GM12878 (cell line): ENCODE measurements around the gene SLC12A5.

Experiments used
- CEBPB ChIP-seq, 2 experiments: fragments of 150-350 bp in 1 of 2; IDR thresholded peaks; 2 replicates each; pipeline ENCODE4 v1.6.1; 2012 to 2014; ENCODE audit warnings: low read depth in 2 of 2, low read length in 2 of 2, borderline replicate concordance in 1 of 2, inconsistent platforms in 1 of 2
- CREB1 ChIP-seq: IDR thresholded peaks from 2 replicates; pipeline ENCODE4 v1.6.1; 2012; ENCODE audit warnings: low read depth, mild to moderate bottlenecking, inconsistent platforms
- CTCF ChIP-seq, 3 experiments: IDR thresholded peaks in 2 of 3; conservative IDR thresholded peaks in 1 of 3; 2 replicates each; pipeline ENCODE4 v1.5.1; 2011; ENCODE audit warnings: low read depth in 3 of 3, low read length in 3 of 3, mild to moderate bottlenecking in 3 of 3, control low read depth in 2 of 3, moderate library complexity in 2 of 3, inconsistent platforms in 1 of 3, mixed read lengths in 1 of 3; ENCODE audit not compliant: control insufficient read depth in 2 of 3, insufficient read depth in 1 of 3; ENCODE audit errors: extremely low read depth in 1 of 3
- DPF2 ChIP-seq: fragments of 450-650 bp; IDR thresholded peaks from 2 replicates; pipeline ENCODE4 v1.6.1; 2017; ENCODE audit warnings: mild to moderate bottlenecking
- EZH2 ChIP-seq: IDR thresholded peaks from 2 replicates; pipeline ENCODE4 v1.6.1; 2012; ENCODE audit warnings: low read depth, mild to moderate bottlenecking, control low read depth, inconsistent platforms, low read length, borderline replicate concordance; ENCODE audit not compliant: control insufficient read depth
- NKRF ChIP-seq: fragments of 450-650 bp; conservative IDR thresholded peaks from 2 replicates; pipeline ENCODE4 v1.6.1; 2017; ENCODE audit warnings: mild to moderate bottlenecking, moderate library complexity
- REST ChIP-seq: IDR thresholded peaks from 2 replicates; pipeline ENCODE4 v1.6.1; 2012; ENCODE audit warnings: mild to moderate bottlenecking, low read depth, low read length
- RUNX3 ChIP-seq: IDR thresholded peaks from 2 replicates; pipeline ENCODE4 v1.6.1; 2012; ENCODE audit warnings: low read length, inconsistent platforms
- SP1 ChIP-seq: IDR thresholded peaks from one replicate; pipeline ENCODE4 v1.6.1; 2011; ENCODE audit warnings: low read depth, low read length
- SUZ12 ChIP-seq: fragments of 200-600 bp; sonication (generic); IDR thresholded peaks from one replicate; pipeline ENCODE4 v1.6.1; 2018; ENCODE audit warnings: antibody characterized with exemption, mild to moderate bottlenecking; ENCODE audit not compliant: unreplicated experiment
- ZBTB11 ChIP-seq: fragments of 450-650 bp; formaldehyde crosslinking; IDR thresholded peaks from 2 replicates; pipeline ENCODE4 v1.5.0; 2022; ENCODE audit warnings: mild to moderate bottlenecking, missing genetic modification characterization
- ZNF274 ChIP-seq: IDR thresholded peaks from one replicate; pipeline ENCODE4 v1.8.0; 2011; ENCODE audit not compliant: insufficient read length, insufficient read depth
- ZZZ3 ChIP-seq: IDR thresholded peaks from 2 replicates; pipeline ENCODE4 v1.6.1; 2011; ENCODE audit warnings: low read depth; ENCODE audit not compliant: control insufficient read depth, insufficient read length

- no peak for TF ChIP-seq CTCF (IDR thresholded peaks at IDR 0.05 in 2 of 3, conservative IDR thresholded peaks at IDR 0.05 in 1 of 3; ENCODE audit: control insufficient read depth in 2 of 3, extremely low read depth in 1 of 3, insufficient read depth in 1 of 3, low read depth in 3 of 3, low read length in 3 of 3)
- TF ChIP-seq REST, result no peak
- TF ChIP-seq EZH2, result no peak
- TF ChIP-seq CREB1, result no peak
- no peak for TF ChIP-seq RUNX3
- TF ChIP-seq ZZZ3, result no peak
- TF ChIP-seq NKRF, result no peak
- no peak for TF ChIP-seq ZNF274
- no peak for TF ChIP-seq SP1
- no peak for TF ChIP-seq CEBPB (IDR thresholded peaks at IDR 0.05; ENCODE audit: borderline replicate concordance in 1 of 2, low read depth in 2 of 2, low read length in 2 of 2)
- TF ChIP-seq DPF2, result no peak
- TF ChIP-seq ZBTB11 (CRISPR knock-in tag), result no peak
- no peak for TF ChIP-seq SUZ12
These were observed 16.1 kb upstream of the SLC12A5 start for GRCh38 chr20:46012921-46013320.
